SK-N-SH (cell line): ENCODE data around the gene TEPSIN. TPM values are rescaled to one million over a fixed set of nuclear protein-coding genes. Genes with fewer than 3 reads are reported as not detected.

Experiments
- CTCF ChIA-PET: fragments of 300-600, 350-600 bp; formaldehyde crosslinking; extraction: SDS; loops from one replicate; lab custom pipeline; 2021; lab: Yijun Ruan, JAX
- POLR2A ChIA-PET: fragments of 350-600 bp; sonication (Branson Sonifier 250); formaldehyde crosslinking; extraction: SDS; loops from one replicate; lab custom pipeline; 2020; ENCODE audit warnings: antibody characterized with exemption, inconsistent platforms; lab: Yijun Ruan, JAX
- DNase-seq: peaks from one replicate; pipeline ENCODE4 v3.0.0; 2012
- H2AFZ ChIP-seq: fragments of 200-600 bp; sonication (generic); 2 replicates; pipeline ENCODE4 v1.8.1; 2016; ENCODE audit warnings: antibody characterized with exemption, mild to moderate bottlenecking, low read depth
- H3F3A ChIP-seq: fragments of 200-600 bp; sonication (generic); replicated peaks from 2 replicates; pipeline ENCODE3; 2016; ENCODE audit warnings: antibody characterized with exemption, mild to moderate bottlenecking; ENCODE audit not compliant: insufficient read depth
- H3K27ac ChIP-seq, 2 experiments: fragments of 200-500 bp in 1 of 2; fragments of 200-600 bp in 1 of 2; sonication (Bioruptor generic) in 1 of 2; sonication (generic), shearing (Covaris generic) in 1 of 2; 2 replicates each; pipeline versions ENCODE4 v1.5.1 to v1.6.1; 2014 to 2016; ENCODE audit warnings: low read depth in 2 of 2, inconsistent platforms in 1 of 2, low read length in 1 of 2, mild to moderate bottlenecking in 1 of 2, mixed read lengths in 1 of 2
- H3K27me3 ChIP-seq: fragments of 200-600 bp; sonication (generic), shearing (Covaris generic); 2 replicates; pipeline ENCODE4 v1.6.1; 2016; ENCODE audit warnings: mixed run types; ENCODE audit not compliant: insufficient read depth
- H3K36me3 ChIP-seq, 2 experiments: fragments of 200-500 bp in 1 of 2; fragments of 200-600 bp in 1 of 2; sonication (Bioruptor generic) in 1 of 2; sonication (generic) in 1 of 2; replicated peaks in 1 of 2; 2 replicates each; pipeline versions ENCODE3 to v1.5.1; 2014 to 2016; ENCODE audit warnings: low read length in 1 of 2, mild to moderate bottlenecking in 1 of 2; ENCODE audit not compliant: insufficient read depth in 2 of 2, control insufficient read depth in 1 of 2
- H3K4me1 ChIP-seq, 2 experiments: fragments of 200-500 bp in 1 of 2; fragments of 200-600 bp in 1 of 2; sonication (Bioruptor generic) in 1 of 2; sonication (generic), shearing (Covaris generic) in 1 of 2; 2 replicates each; pipeline versions ENCODE4 v1.5.1 to v1.6.1; 2014 to 2016; ENCODE audit warnings: low read depth in 1 of 2, low read length in 1 of 2, mixed run types in 1 of 2; ENCODE audit not compliant: insufficient read depth in 2 of 2, control insufficient read depth in 1 of 2
- H3K4me2 ChIP-seq: fragments of 200-600 bp; sonication (generic), shearing (Covaris generic); 2 replicates; pipeline ENCODE4 v1.6.1; 2017; ENCODE audit warnings: mixed run types
- H3K4me3 ChIP-seq, 2 experiments: fragments of 200-500 bp in 1 of 2; fragments of 200-600 bp in 1 of 2; sonication (Bioruptor generic) in 1 of 2; sonication (generic), shearing (Covaris generic) in 1 of 2; 2 replicates each; pipeline versions ENCODE4 v1.5.1 to v1.8.1; 2014 to 2016; ENCODE audit warnings: low read depth in 2 of 2, inconsistent platforms in 1 of 2, low read length in 1 of 2, mild to moderate bottlenecking in 1 of 2, mixed read lengths in 1 of 2, moderate library complexity in 1 of 2
- H3K79me2 ChIP-seq: fragments of 200-600 bp; sonication (generic); 2 replicates; pipeline ENCODE4 v1.8.1; 2017; ENCODE audit warnings: mild to moderate bottlenecking; ENCODE audit not compliant: insufficient read depth
- H3K9ac ChIP-seq: fragments of 200-600 bp; sonication (generic); 2 replicates; pipeline ENCODE4 v1.6.1; 2017; ENCODE audit warnings: mixed run types
- H3K9me2 ChIP-seq: fragments of 200-600 bp; sonication (generic); 2 replicates; pipeline ENCODE4 v1.6.1; 2017; ENCODE audit warnings: mixed run types
- H3K9me3 ChIP-seq: fragments of 200-600 bp; sonication (generic); 2 replicates; pipeline ENCODE4 v1.6.1; 2017; ENCODE audit warnings: mixed run types, mild to moderate bottlenecking, moderate library complexity
- H4K20me1 ChIP-seq: fragments of 200-600 bp; sonication (generic); 2 replicates; pipeline ENCODE4 v1.6.1; 2017; ENCODE audit warnings: mild to moderate bottlenecking, mixed run types; ENCODE audit not compliant: insufficient read depth
- FOSL2 ChIP-seq: IDR thresholded peaks from 2 replicates; pipeline ENCODE4 v1.4.0; 2012; ENCODE audit warnings: low read depth, mild to moderate bottlenecking, moderate library complexity, borderline replicate concordance
- FOXM1 ChIP-seq: IDR thresholded peaks from 2 replicates; pipeline ENCODE4 v1.4.0; 2012; ENCODE audit warnings: low read depth, mild to moderate bottlenecking
- JUND ChIP-seq: IDR thresholded peaks from 2 replicates; pipeline ENCODE4 v1.4.0; 2012
- PBX3 ChIP-seq: IDR thresholded peaks from 2 replicates; pipeline ENCODE4; 2012
- POLR2AphosphoS5 ChIP-seq: IDR thresholded peaks from 2 replicates; pipeline ENCODE4 v1.6.1; 2012; ENCODE audit warnings: low read depth, low read length
- RAD21 ChIP-seq: IDR thresholded peaks from 2 replicates; pipeline ENCODE4 v1.6.1; 2012; ENCODE audit warnings: mild to moderate bottlenecking, low read length
- RCOR1 ChIP-seq: fragments of 150-350 bp; IDR thresholded peaks from 2 replicates; pipeline ENCODE4 v1.6.1; 2017; ENCODE audit warnings: antibody characterized with exemption, low read length
- REST ChIP-seq: IDR thresholded peaks from 2 replicates; pipeline ENCODE4 v1.6.1; 2012; ENCODE audit warnings: mild to moderate bottlenecking, low read depth, low read length, moderate library complexity
- RFX5 ChIP-seq: IDR thresholded peaks from 2 replicates; pipeline ENCODE4 v1.6.1; 2012; ENCODE audit warnings: mild to moderate bottlenecking, improper control_type of control experiment, low read length
- RXRA ChIP-seq: IDR thresholded peaks from 2 replicates; pipeline ENCODE4 v1.4.0; 2012; ENCODE audit warnings: low read depth, mild to moderate bottlenecking, borderline replicate concordance
- SIN3A ChIP-seq: IDR thresholded peaks from 2 replicates; pipeline ENCODE4 v1.6.1; 2012; ENCODE audit warnings: low read depth, mild to moderate bottlenecking, low read length, moderate library complexity, borderline replicate concordance
- TEAD4 ChIP-seq: IDR thresholded peaks from 2 replicates; pipeline ENCODE4 v1.4.0; 2012; ENCODE audit warnings: mild to moderate bottlenecking, borderline replicate concordance; ENCODE audit not compliant: insufficient read depth
- USF2 ChIP-seq: fragments of 150-350 bp; IDR thresholded peaks from 2 replicates; pipeline ENCODE4 v1.6.1; 2017; ENCODE audit warnings: antibody characterized with exemption, low read length, low read depth, borderline replicate concordance
- WGBS: methylation state at CpG from one replicate; pipeline ENCODE4 v1.1.6; 2017; ENCODE audit warnings: low lambda C conversion rate; 5-methylcytosine and 5-hydroxymethylcytosine counted together
- polyA plus RNA-seq, 3 experiments: library from polyadenylated mRNA; depleted of rRNA; stranded (reverse); fragments of >200 nt; gene quantifications; 2 replicates each; pipeline ENCODE4 v1.2.3, GENCODE V29; 2012

TEPSIN gene
- polyA plus RNA-seq, 1 of the 3 experiments (the other 2 are of a cell fraction): 35.3 TPM

- TF ChIP-seq POLR2AphosphoS5: no peak
- TF ChIP-seq RFX5: no peak
- TF ChIP-seq JUND: no peak
- TF ChIP-seq RCOR1: no peak
- TF ChIP-seq RXRA: no peak
- no peak for TF ChIP-seq USF2
- TF ChIP-seq FOSL2: no peak
- no peak for TF ChIP-seq REST
- no peak for TF ChIP-seq PBX3
- TF ChIP-seq FOXM1: no peak
- no peak for TF ChIP-seq RAD21
- no peak for TF ChIP-seq SIN3A
- no peak for TF ChIP-seq TEAD4
- Histone ChIP-seq H3K4me1 (no peaks in the 10 kb centered on the region), H3F3A (peaks cover 4% of the 10 kb centered on the region), H4K20me1 (no peaks in the 10 kb centered on the region), H3K4me3 (no peak overlapping the region), H2AFZ (no peak overlapping the region), H3K27ac (no peak overlapping the region), H3K79me2 (peaks cover 4% of the 10 kb centered on the region; the same call in 1 of the 2 replicates), H3K9me2 (no peaks in the 10 kb centered on the region), H3K36me3 (peaks cover 0 to 46% of the 10 kb centered on the region in 2 experiments), H3K9ac (no peak overlapping the region), H3K9me3 (no peaks in the 10 kb centered on the region), H3K27me3 (no peaks in the 10 kb centered on the region), H3K4me2 (no peak overlapping the region)
- ChIA-PET CTCF (interaction anchor here (0.7 to 4.4 kb wide), 5 partner anchors 11 to 88 kb away, joined by 3 to 23 read pairs (median 3); no protein-coding TSS in a partner anchor), POLR2A (no interaction called here)
- WGBS: 92% methylated on average over 30 of the region's 31 CpGs
- no peak for DNase-seq
Measured at GRCh38 chr17:81231121-81231645, 7.7 kb downstream of the TEPSIN start.
